HG03342 (cell line): ENCODE data around the gene VLDLR.
A peak's percentile ranks its signal among the peaks of the same experiment; 100 is the strongest.

ENCODE experiments used
- ATAC-seq: cut with Tn5 transposase; IDR thresholded peaks from one replicate; pipeline ENCODE4 v1.9.1; 2021; ENCODE audit warnings: mild to moderate bottlenecking, moderate library complexity; ENCODE audit not compliant: unreplicated experiment

VLDLR gene

DNA sequence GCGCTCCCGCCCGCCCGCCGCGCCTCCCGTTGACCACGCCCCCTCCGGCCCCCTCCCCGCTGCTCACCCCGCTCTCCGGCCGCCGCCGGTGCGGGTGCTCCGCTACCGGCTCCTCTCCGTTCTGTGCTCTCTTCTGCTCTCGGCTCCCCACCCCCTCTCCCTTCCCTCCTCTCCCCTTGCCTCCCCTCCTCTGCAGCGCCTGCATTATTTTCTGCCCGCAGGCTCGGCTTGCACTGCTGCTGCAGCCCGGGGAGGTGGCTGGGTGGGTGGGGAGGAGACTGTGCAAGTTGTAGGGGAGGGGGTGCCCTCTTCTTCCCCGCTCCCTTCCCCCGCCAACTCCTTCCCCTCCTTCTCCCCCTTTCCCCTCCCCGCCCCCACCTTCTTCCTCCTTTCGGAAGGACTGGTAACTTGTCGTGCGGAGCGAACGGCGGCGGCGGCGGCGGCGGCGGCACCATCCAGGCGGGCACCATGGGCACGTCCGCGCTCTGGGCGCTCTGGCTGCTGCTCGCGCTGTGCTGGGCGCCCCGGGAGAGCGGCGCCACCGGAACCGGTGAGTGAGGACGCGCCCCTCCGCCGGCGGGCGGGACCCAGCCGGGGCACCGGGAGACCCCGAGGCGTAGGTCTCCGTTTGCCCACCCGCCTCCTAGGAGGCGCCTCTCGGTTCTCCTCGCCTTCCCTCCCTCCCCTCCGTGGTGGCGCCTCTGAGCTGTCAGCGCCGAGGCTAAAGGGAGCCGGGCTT is at the start of gene VLDLR:
TSS of gene VLDLR (plus strand) at position 66 of the 739 bp plus-strand sequence. CDS start at position 469, 403 bp downstream.
- ATAC-seq = peak; percentile 29

DNA sequence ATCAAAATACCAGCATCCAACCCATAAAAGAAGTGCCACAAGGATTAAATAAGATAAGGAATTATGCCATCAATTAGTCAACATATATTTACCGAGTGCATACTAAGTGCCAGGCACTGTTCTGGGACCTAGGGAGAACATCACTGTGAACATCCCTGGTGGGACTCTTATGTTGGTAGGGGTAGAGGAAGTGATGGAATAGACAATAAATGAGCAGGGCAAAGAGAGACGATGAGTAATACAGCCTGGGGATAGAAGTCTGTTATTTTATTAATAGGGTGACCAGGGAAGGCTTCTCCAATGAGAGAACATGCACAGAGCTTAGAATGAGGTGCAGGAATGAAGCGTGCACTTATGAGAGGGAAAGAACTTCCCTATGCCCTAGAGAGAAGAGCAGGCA is 47.4 kb upstream of the VLDLR start:
- ATAC-seq = no peak

DNA sequence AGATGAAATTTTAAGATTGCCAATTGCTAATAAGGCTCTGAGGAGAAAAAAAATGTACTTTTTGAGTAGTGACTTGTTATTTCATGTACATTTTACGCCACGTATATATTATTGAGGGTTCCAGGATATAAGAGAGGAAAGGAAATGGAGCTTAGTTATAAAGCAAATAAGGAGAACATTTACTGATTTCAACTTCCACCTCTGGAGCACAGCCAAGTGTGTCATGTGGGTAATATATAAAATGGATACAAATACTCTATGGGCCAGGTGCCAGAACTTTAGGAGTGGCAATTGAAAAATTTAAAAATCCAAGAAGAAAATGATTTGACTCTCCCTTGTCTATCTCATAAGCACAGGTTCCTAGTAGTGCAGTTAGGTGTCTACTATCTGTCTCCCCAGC is 45.0 kb upstream of the VLDLR start:
- ATAC-seq = no peak

DNA sequence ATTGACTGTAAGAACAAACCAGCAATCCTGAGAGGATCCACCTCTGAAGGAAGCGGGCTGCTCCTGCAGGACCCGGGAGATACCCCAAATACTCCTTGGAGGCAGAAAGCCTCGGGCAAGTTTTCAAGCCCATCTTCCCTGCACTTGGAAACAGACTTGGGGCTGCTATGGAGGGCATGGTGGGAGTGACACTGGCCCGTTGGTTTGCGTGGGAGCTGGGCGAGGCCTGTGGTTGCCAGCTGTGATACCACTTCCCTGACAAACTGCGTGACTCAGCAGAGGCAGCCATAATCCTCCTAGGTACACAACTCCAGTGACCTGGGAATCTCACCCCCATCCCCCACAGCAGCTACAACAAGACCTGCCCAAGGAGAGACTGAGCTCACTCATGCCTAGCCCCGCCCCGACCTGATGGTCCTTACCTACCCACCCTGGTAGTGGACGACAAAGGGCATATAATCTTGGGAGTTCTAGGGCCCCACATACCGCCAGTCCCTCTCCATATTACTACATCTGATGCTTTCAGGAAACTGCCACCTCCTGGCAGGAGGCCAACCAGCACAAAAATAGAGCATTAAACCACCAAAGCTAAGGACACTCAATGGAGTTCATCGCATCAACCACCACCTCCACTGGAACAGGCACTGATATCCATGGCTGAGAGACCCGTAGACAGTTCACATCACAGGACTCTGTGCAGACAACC is 38.1 kb upstream of the VLDLR start:
- no peak for ATAC-seq

DNA sequence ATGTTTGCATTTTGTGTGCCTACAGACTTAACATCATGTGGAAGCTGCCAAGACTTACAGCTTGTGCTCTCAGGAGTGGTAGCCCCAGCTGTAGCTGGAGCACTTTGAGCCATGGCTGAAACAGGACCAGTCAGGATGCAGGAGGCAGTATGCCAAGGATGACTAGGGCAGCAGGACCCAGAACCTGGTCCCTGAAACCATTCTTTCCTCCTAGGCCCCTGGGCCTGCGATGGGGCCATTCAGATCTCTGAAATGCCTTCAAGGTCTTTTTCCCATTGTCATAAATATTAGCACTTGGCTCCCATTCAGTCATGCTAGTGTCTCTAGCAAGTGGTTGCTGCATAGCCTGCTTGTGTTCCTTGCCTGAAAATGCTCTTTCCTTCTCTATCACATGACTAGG is 29.6 kb upstream of the VLDLR start:
- ATAC-seq = no peak

DNA sequence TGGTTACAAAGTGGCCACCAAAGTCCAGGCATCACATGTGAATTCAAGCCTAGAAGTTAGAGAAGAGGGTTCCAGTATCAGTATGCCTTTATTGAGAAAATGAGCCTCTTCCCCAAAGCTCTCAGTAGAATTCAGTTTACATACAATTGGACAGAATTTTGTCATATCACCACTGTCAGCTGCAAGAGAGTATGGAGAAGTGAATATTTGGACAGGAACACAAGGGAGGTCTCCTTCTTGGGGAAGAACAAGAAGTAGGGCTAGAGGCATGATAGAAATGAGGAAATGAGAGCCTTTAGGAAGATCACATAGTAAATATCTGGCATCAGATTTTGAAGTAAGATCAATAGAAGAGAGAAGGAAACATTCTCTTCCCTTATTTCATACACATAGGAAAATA is 27.8 kb upstream of the VLDLR start:
- ATAC-seq = no peak

DNA sequence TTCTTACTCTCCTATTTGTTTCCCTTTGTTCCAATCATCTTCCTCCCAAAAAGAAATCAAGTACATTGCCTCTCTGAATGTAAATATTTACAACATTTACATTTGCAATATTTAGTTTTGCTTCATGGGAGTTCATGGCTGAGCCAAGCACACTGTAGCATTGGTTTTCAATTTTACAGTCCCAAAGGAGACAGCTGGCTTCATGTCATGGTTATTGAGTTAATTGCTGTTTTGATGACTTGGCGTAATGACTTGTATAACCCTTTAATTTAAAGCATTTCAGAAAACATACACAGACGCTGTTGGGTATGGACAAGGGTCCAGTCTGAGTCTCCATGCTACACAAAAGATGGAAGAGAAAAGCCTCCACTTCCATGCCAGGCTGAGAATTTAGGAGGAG is 25.6 kb upstream of the VLDLR start:
- no peak for ATAC-seq

DNA sequence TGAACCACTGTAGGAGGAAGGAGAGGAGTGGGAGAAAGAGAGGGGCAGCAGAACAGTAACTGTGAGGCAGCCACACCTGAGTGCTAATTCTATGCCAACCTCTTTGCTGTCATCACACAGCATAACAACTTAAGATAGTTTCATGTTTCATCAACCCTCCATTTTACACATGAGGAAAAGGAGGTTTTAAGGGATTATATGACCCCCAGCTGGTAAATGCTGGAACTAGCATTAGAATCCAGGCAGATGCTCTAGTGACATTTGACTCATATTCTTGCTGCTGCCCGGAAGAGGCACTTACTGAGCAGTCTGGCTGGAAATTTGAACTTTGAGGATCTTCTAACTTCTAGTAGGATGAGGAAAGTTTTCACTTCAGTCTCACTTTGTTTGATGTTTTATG is 24.1 kb upstream of the VLDLR start:
- no peak for ATAC-seq

DNA sequence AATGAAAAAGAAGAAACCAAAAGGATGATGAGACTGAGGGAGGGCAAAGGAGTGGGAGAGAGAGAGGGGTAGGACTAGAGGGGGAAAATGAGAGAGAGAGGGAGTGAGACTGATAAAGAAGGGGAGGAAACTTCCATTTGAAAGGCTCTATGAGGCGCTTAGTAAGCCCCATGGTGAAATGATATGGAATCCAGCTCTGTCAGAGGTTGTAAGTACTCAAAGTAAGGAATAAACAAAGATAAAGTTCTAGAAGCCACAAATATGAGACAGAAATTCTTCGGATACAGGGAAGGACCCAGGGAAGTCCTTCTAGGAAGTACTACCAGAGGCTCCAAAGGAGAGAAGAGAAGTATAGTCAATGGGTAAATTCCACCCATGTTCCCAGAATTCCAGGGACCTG is 21.7 kb upstream of the VLDLR start:
- no peak for ATAC-seq

DNA sequence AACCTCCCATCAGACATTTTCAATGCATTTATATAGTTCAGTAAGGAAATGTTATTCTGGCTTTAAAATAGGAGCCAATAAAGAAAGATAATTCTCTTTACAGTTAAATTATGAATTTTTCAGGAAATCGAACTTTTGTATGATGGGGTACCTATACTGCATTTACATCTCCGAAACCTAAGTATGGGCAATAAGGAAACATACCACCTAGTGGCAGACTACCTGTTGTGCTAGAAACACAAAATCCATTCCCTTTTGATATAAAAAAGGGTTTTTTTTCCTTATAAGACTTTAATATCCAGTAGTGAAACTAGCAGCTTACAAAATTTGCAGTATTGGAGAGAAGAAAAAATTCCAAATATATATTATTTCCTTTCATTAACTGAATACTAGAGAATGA is 21.3 kb upstream of the VLDLR start:
- no peak for ATAC-seq

DNA sequence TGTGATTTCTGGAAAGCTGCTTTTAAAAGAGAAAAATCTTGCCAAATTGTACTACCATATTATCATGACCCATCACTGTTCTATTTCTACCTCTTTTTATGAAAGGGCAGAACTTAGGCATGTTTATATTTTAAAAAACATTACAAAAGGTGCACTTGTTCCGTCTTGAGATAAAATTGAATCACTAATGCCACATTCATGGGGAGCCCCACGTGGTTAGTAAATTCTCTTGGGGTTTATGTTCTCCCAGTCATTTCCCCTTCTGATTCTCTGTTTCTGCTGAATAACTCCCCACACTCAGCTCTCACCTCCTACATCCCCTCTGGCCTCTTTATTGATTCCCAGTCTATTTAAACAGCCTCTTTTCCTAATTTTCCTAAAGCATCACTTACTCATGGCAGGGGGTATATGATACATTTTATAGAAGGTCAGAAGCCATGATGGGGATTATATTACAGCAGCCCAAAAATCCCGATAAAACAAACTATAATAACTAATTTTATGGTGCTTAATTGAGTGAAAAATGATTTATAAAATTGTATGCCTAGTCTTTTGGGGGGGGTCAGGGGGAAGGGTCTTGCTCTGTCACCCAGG is 19.7 kb upstream of the VLDLR start:
- no peak for ATAC-seq

DNA sequence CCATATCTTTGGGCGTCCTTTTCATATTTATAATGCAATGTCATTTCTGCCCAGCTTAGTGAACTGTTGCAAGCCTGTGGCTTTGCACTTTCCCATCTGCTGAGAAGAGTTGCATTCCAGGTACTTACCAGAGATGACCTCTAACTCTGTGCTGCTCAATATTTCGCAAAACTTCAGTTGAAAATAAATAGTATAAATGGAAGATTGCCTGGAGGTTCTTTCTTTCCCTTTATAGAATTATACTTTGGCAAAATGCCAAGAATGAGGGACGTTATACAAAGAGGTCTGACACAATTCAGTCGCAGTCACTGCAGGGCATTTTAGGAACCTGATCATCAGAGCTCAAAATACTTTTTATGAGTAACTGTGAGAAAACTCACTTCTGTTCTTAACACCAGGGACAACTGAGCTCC is 18.9 kb upstream of the VLDLR start:
- peak; percentile 77 for ATAC-seq

DNA sequence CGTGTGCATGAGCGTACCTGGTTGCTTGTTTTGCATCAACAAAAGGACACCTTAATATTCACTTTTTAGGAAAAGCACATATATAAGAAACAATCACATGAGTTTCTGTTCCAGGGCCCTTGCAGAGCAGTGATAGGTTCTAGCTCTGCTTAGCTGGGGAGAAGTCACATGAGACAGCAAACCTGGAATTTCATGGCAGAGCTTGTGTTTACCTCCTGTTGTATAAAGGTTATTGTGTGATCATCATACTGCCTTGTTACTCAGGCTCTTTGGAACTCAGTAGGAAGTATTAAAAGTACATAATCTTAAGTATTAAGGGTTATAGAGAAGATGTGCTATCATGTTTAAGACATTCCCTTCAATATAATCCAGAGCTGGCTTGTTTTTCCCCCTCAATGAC is 18.0 kb upstream of the VLDLR start:
- no peak for ATAC-seq

DNA sequence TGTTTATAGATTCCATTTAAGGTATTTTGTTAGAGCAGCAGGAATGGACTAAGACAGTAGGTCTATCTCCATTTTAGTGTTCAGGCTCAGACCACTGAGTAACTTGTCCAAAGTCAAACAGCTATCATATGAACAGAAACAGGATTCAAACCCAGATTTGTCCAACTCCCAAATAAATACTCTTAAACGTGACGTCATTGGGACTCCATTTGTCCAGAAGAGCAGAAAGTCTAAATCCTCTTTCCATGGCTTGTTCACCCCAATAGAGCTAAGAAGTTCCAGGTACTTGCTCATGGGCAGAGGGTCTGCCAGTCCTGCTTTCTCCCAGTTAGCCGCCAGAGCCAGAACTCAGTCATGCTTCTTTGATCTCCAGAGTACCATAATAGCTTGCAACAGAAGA is 16.3 kb upstream of the VLDLR start:
- no peak for ATAC-seq

DNA sequence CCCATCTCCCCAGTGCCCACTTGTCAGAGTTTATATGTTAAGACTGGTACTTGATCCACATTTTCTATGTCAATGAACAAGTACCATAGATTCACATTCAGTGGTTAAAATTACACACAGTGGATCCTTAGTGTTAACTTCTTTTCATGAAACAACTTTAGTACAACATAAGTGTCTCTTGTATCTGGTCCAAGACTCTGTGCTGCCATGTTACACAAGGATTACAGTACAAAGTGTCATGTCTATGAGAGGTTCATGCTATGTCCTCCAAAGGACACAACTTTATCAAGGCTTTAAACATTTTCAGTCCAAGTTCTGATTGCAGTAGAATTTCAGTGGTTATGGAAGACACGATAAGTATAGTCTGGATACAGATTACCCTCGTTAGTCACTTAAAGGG is 13.3 kb upstream of the VLDLR start:
- no peak for ATAC-seq

DNA sequence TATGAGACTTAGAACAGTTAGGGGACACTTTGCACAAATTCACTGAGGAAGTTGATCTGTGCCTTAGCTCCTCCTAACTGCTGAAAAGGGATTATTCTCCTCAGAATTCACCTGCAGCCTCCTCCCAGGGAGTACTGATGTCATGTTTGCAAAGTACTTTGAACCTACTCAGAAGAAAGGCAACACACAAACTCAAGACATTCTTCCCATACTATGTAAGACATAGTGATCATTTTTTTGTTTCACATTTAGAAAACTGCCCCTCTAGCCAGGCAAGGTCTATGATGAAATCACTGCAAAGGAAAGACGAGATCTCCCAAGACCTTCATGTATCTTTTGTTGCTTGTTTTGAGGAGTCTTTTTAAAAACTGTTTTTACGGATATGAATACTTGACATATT is 10.6 kb upstream of the VLDLR start:
- no peak for ATAC-seq

DNA sequence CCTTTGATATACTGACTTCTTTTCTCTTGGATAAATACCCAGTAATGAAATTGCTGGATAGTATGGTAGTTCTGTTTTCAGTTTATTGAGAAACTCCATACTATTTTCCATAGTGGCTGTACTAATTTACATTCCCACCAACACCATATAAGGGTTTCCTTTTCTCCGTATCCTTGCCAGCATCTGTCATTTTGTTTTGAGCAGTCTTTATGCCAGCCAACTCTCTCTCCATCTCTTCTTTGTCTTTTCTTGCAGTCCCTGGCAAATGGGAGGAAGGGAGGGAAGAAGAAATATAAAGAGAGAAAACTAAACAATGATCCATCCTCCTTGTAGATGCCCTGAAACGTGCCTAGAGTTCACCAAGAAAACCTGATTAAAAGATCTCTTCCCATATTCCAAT is 9.6 kb upstream of the VLDLR start:
- no peak for ATAC-seq

DNA sequence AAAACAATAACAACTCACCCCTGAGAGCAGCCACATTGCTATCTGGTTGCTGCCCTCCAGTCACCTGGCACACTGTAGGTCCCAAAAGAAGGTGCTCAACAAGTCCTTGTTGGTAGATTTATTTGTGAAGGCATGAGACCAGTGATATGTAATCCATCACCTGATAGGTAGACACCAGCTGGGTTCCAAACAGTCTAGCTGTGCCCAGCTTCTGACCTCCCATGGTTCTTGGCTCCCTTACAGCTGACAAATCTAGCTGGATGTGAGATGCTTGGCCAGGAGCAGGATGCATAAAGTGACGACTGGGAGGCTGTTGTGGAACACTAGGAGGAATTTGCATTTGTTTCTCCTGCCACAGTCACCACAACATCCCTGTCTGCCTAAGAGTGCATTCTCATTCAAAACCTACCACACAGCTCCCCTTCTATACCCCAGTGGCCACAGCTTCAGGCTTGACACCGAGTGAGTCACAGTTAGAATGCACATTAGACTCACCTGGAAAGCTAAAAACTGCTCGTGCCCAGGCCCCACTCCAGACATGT is 7.8 kb upstream of the VLDLR start:
- no peak for ATAC-seq

DNA sequence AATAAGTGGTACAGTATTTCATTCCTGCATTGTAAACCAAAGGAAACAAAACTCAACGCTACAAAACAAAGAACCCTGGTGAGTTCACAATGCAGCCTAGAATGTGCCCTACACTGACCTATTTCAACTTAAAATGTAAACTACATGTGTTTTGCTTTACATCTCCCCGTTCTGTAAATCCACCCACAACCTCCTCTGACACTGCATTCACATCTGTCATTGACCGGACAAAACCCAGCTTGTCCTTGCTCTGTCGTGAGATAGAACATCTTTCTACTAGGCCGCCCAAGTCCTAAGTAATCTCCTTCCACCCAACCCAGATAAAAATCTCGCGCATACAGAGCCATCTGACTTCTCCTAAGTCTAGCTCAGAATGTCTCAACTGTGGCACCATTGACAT is 6.1 kb upstream of the VLDLR start:
- no peak for ATAC-seq

DNA sequence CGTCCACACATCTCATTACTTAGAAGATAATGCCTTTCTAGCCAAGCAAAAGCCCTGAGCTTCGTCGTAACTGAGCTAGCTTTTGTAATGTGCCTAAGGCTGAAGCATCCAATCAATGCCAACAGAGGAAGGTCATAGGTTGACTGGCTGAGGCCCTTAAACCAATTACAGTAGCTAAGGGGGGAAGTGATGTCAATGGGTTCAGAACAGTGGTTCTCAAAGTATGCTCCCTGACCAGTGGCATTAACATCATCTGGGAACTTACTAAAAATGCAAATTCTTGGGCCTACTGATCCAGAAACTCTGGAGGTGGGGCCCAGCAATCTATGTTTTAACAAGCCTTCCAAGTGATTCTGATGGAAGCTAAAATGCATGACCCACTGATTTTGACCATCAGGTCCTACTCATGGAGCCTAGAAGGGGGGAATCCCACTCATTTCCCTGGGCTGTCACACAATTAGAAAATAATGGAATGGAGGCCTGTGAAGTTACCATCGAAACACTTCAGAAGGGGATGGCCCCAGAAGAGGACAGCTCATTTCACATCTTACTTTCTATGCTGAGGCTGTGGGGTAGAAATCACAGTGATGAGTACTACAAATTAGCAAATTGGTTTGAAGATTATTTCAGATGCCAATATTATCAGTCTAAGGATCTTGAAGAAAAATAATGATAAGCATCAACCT is 4.8 kb upstream of the VLDLR start:
- ATAC-seq = no peak

DNA sequence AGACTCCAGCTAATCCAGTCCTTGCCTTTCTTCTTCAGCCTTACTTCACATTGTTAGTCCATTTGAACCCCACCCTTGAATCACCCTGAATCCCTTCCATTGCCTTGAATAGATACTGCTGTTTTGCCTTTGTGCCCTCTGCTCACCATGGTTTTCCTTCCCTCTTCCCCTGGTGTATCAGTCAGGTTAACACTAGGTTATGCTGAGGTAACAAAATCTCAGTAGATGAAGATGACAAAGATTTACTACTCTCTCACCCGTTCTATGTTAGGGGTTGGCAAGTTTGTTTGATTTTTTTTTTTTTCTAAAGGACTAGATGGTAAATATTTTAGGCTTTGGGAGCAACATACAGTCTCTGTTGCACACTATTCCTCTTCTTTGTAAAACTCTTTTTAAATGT is 3.3 kb upstream of the VLDLR start:
- no peak for ATAC-seq
